H9 (cell line): ENCODE data around the gene MYL10. TPM values are rescaled to one million over a fixed set of nuclear protein-coding genes. Genes with fewer than 3 reads are reported as not detected.

Source experiments
- DNase-seq: peaks from one replicate; pipeline ENCODE4 v3.0.0-alpha.2; 2017
- H2AFZ ChIP-seq: one replicate; pipeline ENCODE4 v1.6.1; 2013; ENCODE audit warnings: mild to moderate bottlenecking, low read length, control low read depth, moderate library complexity
- H2AK5ac ChIP-seq: 2 replicates; pipeline ENCODE4 v1.6.1; 2013; ENCODE audit warnings: low read length, control low read depth, mixed read lengths; ENCODE audit not compliant: insufficient read length
- H2BK120ac ChIP-seq: one replicate; pipeline ENCODE4 v1.6.1; 2013; ENCODE audit warnings: low read depth, mild to moderate bottlenecking, low read length, control low read depth, inconsistent platforms; ENCODE audit not compliant: poor library complexity, severe bottlenecking
- H2BK12ac ChIP-seq: 2 replicates; pipeline ENCODE4 v1.6.1; 2013; ENCODE audit warnings: low read length, control low read depth, mixed read lengths, low read depth; ENCODE audit not compliant: insufficient read length
- H2BK15ac ChIP-seq: 2 replicates; pipeline ENCODE4 v1.6.1; 2013; ENCODE audit warnings: low read depth, low read length, control low read depth
- H2BK20ac ChIP-seq: one replicate; pipeline ENCODE4 v1.6.1; 2013; ENCODE audit warnings: low read depth, mild to moderate bottlenecking, low read length, control low read depth, inconsistent platforms; ENCODE audit not compliant: poor library complexity, severe bottlenecking
- H2BK5ac ChIP-seq: 2 replicates; pipeline ENCODE4 v1.6.1; 2013; ENCODE audit warnings: low read length, control low read depth, mixed read lengths; ENCODE audit not compliant: insufficient read length
- H3K14ac ChIP-seq: 2 replicates; pipeline ENCODE4 v1.6.1; 2013; ENCODE audit warnings: low read length, control low read depth; ENCODE audit not compliant: insufficient read depth
- H3K18ac ChIP-seq: 2 replicates; pipeline ENCODE4 v1.6.1; 2013; ENCODE audit warnings: low read depth, mild to moderate bottlenecking, mixed read lengths, low read length, control low read depth; ENCODE audit not compliant: insufficient read length
- H3K23ac ChIP-seq: 2 replicates; pipeline ENCODE4 v1.6.1; 2013; ENCODE audit warnings: low read length, control low read depth, mixed read lengths, low read depth; ENCODE audit not compliant: insufficient read length
- H3K23me2 ChIP-seq: 2 replicates; pipeline ENCODE4 v1.6.1; 2013; ENCODE audit warnings: low read depth, mild to moderate bottlenecking, mixed read lengths, low read length, control low read depth; ENCODE audit not compliant: insufficient read length, poor library complexity, severe bottlenecking
- H3K27ac ChIP-seq: 2 replicates; pipeline ENCODE4 v1.5.1; 2013; ENCODE audit warnings: low read length, control low read depth, mixed read lengths, low read depth; ENCODE audit not compliant: insufficient read length
- H3K27me3 ChIP-seq: 2 replicates; pipeline ENCODE4 v1.6.1; 2013; ENCODE audit warnings: low read length, control low read depth, inconsistent platforms; ENCODE audit not compliant: insufficient read depth
- H3K4ac ChIP-seq: 2 replicates; pipeline ENCODE4 v1.6.1; 2013; ENCODE audit warnings: low read depth, mild to moderate bottlenecking, control low read depth, inconsistent platforms, low read length, moderate library complexity
- H3K4me1 ChIP-seq: 2 replicates; pipeline ENCODE4 v1.6.1; 2013; ENCODE audit warnings: low read length, control low read depth, inconsistent platforms; ENCODE audit not compliant: insufficient read depth
- H3K4me2 ChIP-seq: 2 replicates; pipeline ENCODE4 v1.6.1; 2013; ENCODE audit warnings: low read length, control low read depth, mixed read lengths; ENCODE audit not compliant: insufficient read length, insufficient read depth
- H3K56ac ChIP-seq: 2 replicates; pipeline ENCODE4 v1.6.1; 2013; ENCODE audit warnings: low read depth, mild to moderate bottlenecking, mixed read lengths, low read length, control low read depth; ENCODE audit not compliant: insufficient read length
- H3K79me1 ChIP-seq: 2 replicates; pipeline ENCODE4 v1.6.1; 2013; ENCODE audit warnings: low read depth, mild to moderate bottlenecking, moderate library complexity, low read length, control low read depth, inconsistent platforms; ENCODE audit not compliant: insufficient read depth, poor library complexity, severe bottlenecking
- H3K79me2 ChIP-seq: 2 replicates; pipeline ENCODE4 v1.6.1; 2013; ENCODE audit warnings: low read length, control low read depth, inconsistent platforms; ENCODE audit not compliant: insufficient read depth
- H3K9ac ChIP-seq: 2 replicates; pipeline ENCODE4 v1.6.1; 2013; ENCODE audit warnings: low read length, control low read depth, mixed read lengths; ENCODE audit not compliant: insufficient read length; ENCODE audit errors: extremely low read depth
- H3K9me3 ChIP-seq: one replicate; pipeline ENCODE4 v1.6.1; 2013; ENCODE audit warnings: low read depth, low read length, inconsistent platforms; ENCODE audit not compliant: control insufficient read depth
- H3T11ph ChIP-seq: one replicate; pipeline ENCODE4 v1.6.1; 2013; ENCODE audit warnings: mild to moderate bottlenecking, low read length, control low read depth, inconsistent platforms
- H4K20me1 ChIP-seq: one replicate; pipeline ENCODE4 v1.6.1; 2013; ENCODE audit not compliant: control insufficient read depth, insufficient read length, insufficient read depth
- H4K5ac ChIP-seq: 2 replicates; pipeline ENCODE4 v1.6.1; 2013; ENCODE audit warnings: low read depth, mild to moderate bottlenecking, mixed read lengths, low read length, control low read depth; ENCODE audit not compliant: insufficient read length
- H4K8ac ChIP-seq: replicated peaks from 2 replicates; pipeline ENCODE4 v1.6.1; 2013; ENCODE audit warnings: low read length, control low read depth, mixed read lengths, low read depth; ENCODE audit not compliant: insufficient read length
- H4K91ac ChIP-seq: 2 replicates; pipeline ENCODE4 v1.6.1; 2013; ENCODE audit warnings: low read depth, mild to moderate bottlenecking, moderate library complexity, mixed read lengths, low read length, control low read depth; ENCODE audit not compliant: insufficient read length
- H3K27ac Mint-ChIP-seq, 3 experiments: 2 replicates in 2 of 3; 3 replicates in 1 of 3; pipeline ENCODE4 v1.8.0; 2020 to 2021; ENCODE audit warnings: mixed read lengths in 3 of 3, mild to moderate bottlenecking in 1 of 3, moderate library complexity in 1 of 3
- H3K27me3 Mint-ChIP-seq: 2 replicates; pipeline ENCODE4 v1.8.0; 2021; ENCODE audit warnings: low read depth, mild to moderate bottlenecking, moderate library complexity, mixed read lengths
- H3K36me3 Mint-ChIP-seq, 3 experiments: 2 replicates in 2 of 3; 3 replicates in 1 of 3; pipeline ENCODE4 v1.8.0; 2020 to 2021; ENCODE audit warnings: low read depth in 3 of 3, mixed read lengths in 3 of 3; ENCODE audit not compliant: insufficient read depth in 1 of 3
- H3K4me1 Mint-ChIP-seq, 2 experiments: 2 replicates each; pipeline ENCODE4 v1.8.0; 2020; ENCODE audit warnings: mixed read lengths in 2 of 2
- H3K4me3 Mint-ChIP-seq, 2 experiments: 2 replicates in 1 of 2; 3 replicates in 1 of 2; pipeline ENCODE4 v1.8.0; 2020 to 2021; ENCODE audit warnings: mild to moderate bottlenecking in 2 of 2, mixed read lengths in 2 of 2, moderate library complexity in 1 of 2
- H3K9me3 Mint-ChIP-seq, 2 experiments: 2 replicates in 1 of 2; 3 replicates in 1 of 2; pipeline ENCODE4 v1.8.0; 2020; ENCODE audit warnings: mild to moderate bottlenecking in 2 of 2, mixed read lengths in 2 of 2, moderate library complexity in 1 of 2
- WGBS: extraction: QIAGEN DNeasy Blood & Tissue Kit; methylation state at CpG from one replicate; pipeline ENCODE4 v1.1.7; 2013; ENCODE audit warnings: missing lambda C conversion rate, low lambda C conversion rate, mixed read lengths; ENCODE audit not compliant: insufficient read length; ENCODE audit errors: extremely low coverage; 5-methylcytosine and 5-hydroxymethylcytosine counted together
- total RNA-seq: library from RNA; stranded (reverse); gene quantifications from 2 replicates; pipeline ENCODE4 v1.2.1, GENCODE V29; 2021
- TF ChIP-seq, protein P1 (sequence below): fragments of 200-600 bp; sonication (generic); conservative IDR thresholded peaks from 3 replicates; pipeline ENCODE4 v1.8.0; 2021; ENCODE audit warnings: antibody characterized with exemption, mild to moderate bottlenecking

MYL10 gene
- total RNA-seq, 1 experiment from 2014 or later, result 0.50 TPM

- peaks cover 10% of the 10 kb centered on the region for H3K9me3 ChIP-seq
Observed at GRCh38 chr7:101582971-101583370, 46.1 kb downstream of the MYL10 start.

More at GRCh38 chr7:101582971-101583370, 46.1 kb downstream of the MYL10 start:
- no peak overlapping the region for H3K27ac Mint-ChIP-seq
- H3K27me3 ChIP-seq, result no peaks in the 10 kb centered on the region
- H3K18ac ChIP-seq, result no peak overlapping the region
- no peak overlapping the region for H3K4ac ChIP-seq
- no peak overlapping the region for H3K4me3 Mint-ChIP-seq
- no peak overlapping the region for H4K5ac ChIP-seq
- no peak overlapping the region for H2BK15ac ChIP-seq
- H3K4me1 ChIP-seq, result no peaks in the 10 kb centered on the region
- DNase-seq, result no peak
- no peak overlapping the region for H2BK120ac ChIP-seq
- no peak overlapping the region for H3K56ac ChIP-seq
- H3K27me3 Mint-ChIP-seq, result peaks cover 20% of the 10 kb centered on the region
- peaks cover 11 to 20% of the 10 kb centered on the region in 2 experiments for H3K4me1 Mint-ChIP-seq
- H4K8ac ChIP-seq, result no peak overlapping the region
- H3T11ph ChIP-seq, result no peak overlapping the region
- H3K79me2 ChIP-seq, result no peaks in the 10 kb centered on the region
- H2AK5ac ChIP-seq, result no peak overlapping the region
- no peak overlapping the region for H3K27ac ChIP-seq
- no peak overlapping the region for H3K4me2 ChIP-seq
- no peaks in the 10 kb centered on the region for H3K79me1 ChIP-seq
- no peak overlapping the region for H4K91ac ChIP-seq
- H3K9ac ChIP-seq, result no peak overlapping the region
- no peak overlapping the region for H3K14ac ChIP-seq
- no peak overlapping the region for H2AFZ ChIP-seq
- no peak overlapping the region for H3K23ac ChIP-seq
- H4K20me1 ChIP-seq, result no peaks in the 10 kb centered on the region
- H3K23me2 ChIP-seq, result no peaks in the 10 kb centered on the region
- no CpG with 5 or more reads among the region's 3 CpGs for WGBS
- peaks cover 0 to 11% of the 10 kb centered on the region in 2 experiments; a peak in 3 of 5 replicates for H3K9me3 Mint-ChIP-seq
- TF ChIP-seq, protein P1, sequence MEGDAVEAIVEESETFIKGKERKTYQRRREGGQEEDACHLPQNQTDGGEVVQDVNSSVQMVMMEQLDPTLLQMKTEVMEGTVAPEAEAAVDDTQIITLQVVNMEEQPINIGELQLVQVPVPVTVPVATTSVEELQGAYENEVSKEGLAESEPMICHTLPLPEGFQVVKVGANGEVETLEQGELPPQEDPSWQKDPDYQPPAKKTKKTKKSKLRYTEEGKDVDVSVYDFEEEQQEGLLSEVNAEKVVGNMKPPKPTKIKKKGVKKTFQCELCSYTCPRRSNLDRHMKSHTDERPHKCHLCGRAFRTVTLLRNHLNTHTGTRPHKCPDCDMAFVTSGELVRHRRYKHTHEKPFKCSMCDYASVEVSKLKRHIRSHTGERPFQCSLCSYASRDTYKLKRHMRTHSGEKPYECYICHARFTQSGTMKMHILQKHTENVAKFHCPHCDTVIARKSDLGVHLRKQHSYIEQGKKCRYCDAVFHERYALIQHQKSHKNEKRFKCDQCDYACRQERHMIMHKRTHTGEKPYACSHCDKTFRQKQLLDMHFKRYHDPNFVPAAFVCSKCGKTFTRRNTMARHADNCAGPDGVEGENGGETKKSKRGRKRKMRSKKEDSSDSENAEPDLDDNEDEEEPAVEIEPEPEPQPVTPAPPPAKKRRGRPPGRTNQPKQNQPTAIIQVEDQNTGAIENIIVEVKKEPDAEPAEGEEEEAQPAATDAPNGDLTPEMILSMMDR, result no peak
- no peak overlapping the region for H2BK20ac ChIP-seq
- H2BK5ac ChIP-seq, result no peak overlapping the region
- H3K36me3 Mint-ChIP-seq, result peaks cover 0 to 7% (median 2%) of the 10 kb centered on the region in 3 experiments; a peak in 5 of 7 replicates
- H2BK12ac ChIP-seq, result no peak overlapping the region
